Measurements from ENCODE around the gene OSBPL2. TPM values are rescaled to one million over a fixed set of nuclear protein-coding genes. Genes with fewer than 3 reads are reported as not detected.

Gene OSBPL2
- total RNA-seq, 2 donors from 2014 or later, result 46.7 to 50.3 TPM

GRCh38 chr20:62267543-62267942 is 29.2 kb downstream of the OSBPL2 start:
- no peak overlapping the region for H3K27ac Mint-ChIP-seq
- Histone ChIP-seq H3K27me3 (ENCODE audit: control insufficient read depth, insufficient read depth, low read length, poor library complexity, severe bottlenecking) (no peaks in the 10 kb centered on the region), H3K9me3 (ENCODE audit: control insufficient read depth, low read length) (peaks cover 24% of the 10 kb centered on the region), H3K36me3 (ENCODE audit: control insufficient read depth, insufficient read depth, low read length) (peaks cover 56% of the 10 kb centered on the region), H3K4me3 (ENCODE audit: low read length) (no peak overlapping the region), H3K9ac (ENCODE audit: extremely low read depth, low read length, poor library complexity, severe bottlenecking) (no peak overlapping the region), H3K27ac (ENCODE audit: low read depth, low read length) (no peak overlapping the region), H3K4me1 (ENCODE audit: control insufficient read depth, insufficient read depth, low read length) (no peaks in the 10 kb centered on the region)
- peaks cover 61% of the 10 kb centered on the region for H3K36me3 Mint-ChIP-seq (ENCODE audit: low read depth)
- no peak overlapping the region for H3K4me3 Mint-ChIP-seq
- DNase-seq, result no peak
- 95 to 97% methylated on average over 5 to 8 of the region's 10 CpGs for WGBS, 2 experiments (ENCODE audit: insufficient coverage in 1 of 2, insufficient read length in 1 of 2)
- TF ChIP-seq, protein P1, sequence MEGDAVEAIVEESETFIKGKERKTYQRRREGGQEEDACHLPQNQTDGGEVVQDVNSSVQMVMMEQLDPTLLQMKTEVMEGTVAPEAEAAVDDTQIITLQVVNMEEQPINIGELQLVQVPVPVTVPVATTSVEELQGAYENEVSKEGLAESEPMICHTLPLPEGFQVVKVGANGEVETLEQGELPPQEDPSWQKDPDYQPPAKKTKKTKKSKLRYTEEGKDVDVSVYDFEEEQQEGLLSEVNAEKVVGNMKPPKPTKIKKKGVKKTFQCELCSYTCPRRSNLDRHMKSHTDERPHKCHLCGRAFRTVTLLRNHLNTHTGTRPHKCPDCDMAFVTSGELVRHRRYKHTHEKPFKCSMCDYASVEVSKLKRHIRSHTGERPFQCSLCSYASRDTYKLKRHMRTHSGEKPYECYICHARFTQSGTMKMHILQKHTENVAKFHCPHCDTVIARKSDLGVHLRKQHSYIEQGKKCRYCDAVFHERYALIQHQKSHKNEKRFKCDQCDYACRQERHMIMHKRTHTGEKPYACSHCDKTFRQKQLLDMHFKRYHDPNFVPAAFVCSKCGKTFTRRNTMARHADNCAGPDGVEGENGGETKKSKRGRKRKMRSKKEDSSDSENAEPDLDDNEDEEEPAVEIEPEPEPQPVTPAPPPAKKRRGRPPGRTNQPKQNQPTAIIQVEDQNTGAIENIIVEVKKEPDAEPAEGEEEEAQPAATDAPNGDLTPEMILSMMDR (conservative IDR thresholded peaks at IDR 0.05), result no peak
- H3K27me3 Mint-ChIP-seq (ENCODE audit: insufficient read depth), result no peaks in the 10 kb centered on the region
- H3K9me3 Mint-ChIP-seq, result peaks cover 22% of the 10 kb centered on the region
- H3K4me1 Mint-ChIP-seq, result no peaks in the 10 kb centered on the region

DNA sequence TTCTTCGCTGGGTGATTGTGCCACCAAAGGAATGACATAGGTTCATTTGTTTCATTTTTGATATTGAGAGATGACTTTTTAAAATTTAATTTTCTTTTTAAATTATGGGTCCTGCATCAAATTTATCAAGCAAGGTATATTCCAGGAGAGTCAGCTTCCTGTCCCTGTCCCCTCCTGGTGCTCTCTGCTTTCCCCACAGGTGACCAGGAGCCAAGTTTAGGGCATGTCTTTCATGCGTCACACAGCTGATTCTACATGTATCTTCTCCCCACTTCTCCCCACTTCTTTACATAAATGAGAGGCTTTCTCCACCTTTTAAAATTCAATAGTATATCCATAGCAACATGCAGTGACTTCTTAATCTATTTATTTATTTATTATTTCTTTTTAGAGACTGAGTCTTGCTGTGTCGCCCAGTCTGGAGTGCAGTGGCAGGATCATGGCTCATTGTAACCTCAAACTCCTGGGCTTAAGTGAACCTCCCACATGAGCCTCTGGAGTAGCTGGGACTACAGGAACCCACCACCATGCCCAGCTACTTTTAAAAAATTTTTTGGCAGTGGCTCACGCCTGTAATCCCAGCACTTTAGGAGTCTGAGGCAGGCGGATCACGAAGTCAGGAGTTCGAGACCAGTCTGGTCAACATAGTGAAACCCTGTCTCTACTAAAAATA is 30.0 kb downstream of the OSBPL2 start:
- peaks cover 24% of the 10 kb centered on the region for H3K9me3 ChIP-seq (ENCODE audit: control insufficient read depth, low read length)
- no peak overlapping the region for H3K9ac ChIP-seq (ENCODE audit: extremely low read depth, low read length, poor library complexity, severe bottlenecking)
- Mint-ChIP-seq H3K4me1 (no peaks in the 10 kb centered on the region), H3K36me3 (ENCODE audit: low read depth) (peaks cover 62% of the 10 kb centered on the region), H3K9me3 (peaks cover 22% of the 10 kb centered on the region), H3K27me3 (ENCODE audit: insufficient read depth) (no peaks in the 10 kb centered on the region), H3K4me3 (no peak overlapping the region), H3K27ac (no peak overlapping the region)
- no peaks in the 10 kb centered on the region for H3K4me1 ChIP-seq (ENCODE audit: control insufficient read depth, insufficient read depth, low read length)
- H3K36me3 ChIP-seq (ENCODE audit: control insufficient read depth, insufficient read depth, low read length), result peaks cover 57% of the 10 kb centered on the region
- TF ChIP-seq, protein P1 (conservative IDR thresholded peaks at IDR 0.05), result no peak
- no peak overlapping the region for H3K27ac ChIP-seq (ENCODE audit: low read depth, low read length)
- whole genome bisulfite sequencing, 2 experiments (ENCODE audit: insufficient coverage in 1 of 2, insufficient read length in 1 of 2), result 82 to 96% methylated on average over 4 to 7 of the region's 7 CpGs
- H3K27me3 ChIP-seq (ENCODE audit: control insufficient read depth, insufficient read depth, low read length, poor library complexity, severe bottlenecking), result no peaks in the 10 kb centered on the region
- no peak overlapping the region for H3K4me3 ChIP-seq (ENCODE audit: low read length)
- DNase-seq, result no peak

DNA sequence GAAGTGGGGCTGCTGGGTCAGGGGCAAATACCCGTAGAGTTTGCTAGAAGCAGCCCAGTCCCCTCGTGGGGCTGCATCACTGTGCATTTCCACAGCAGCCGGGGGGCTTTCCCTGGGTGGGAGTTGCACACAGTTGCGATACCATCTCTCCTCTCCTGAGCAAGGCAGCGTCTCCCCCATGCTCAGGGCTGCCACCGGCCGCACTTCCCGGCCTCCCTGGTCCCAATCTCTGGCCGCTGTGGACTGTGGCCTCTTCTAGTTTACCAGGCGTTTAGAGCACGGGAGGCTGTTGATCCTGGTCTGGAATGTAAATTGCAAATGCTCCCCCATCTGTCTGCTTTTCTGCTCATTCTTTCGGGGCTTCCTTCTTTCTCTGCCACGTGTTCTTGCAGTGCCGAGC is 31.1 kb downstream of the OSBPL2 start:
- 90 to 91% methylated on average over 14 of the region's 14 CpGs for WGBS, 2 experiments (ENCODE audit: insufficient coverage in 1 of 2, insufficient read length in 1 of 2)
- Histone ChIP-seq H3K4me3 (ENCODE audit: low read length) (no peak overlapping the region), H3K27me3 (ENCODE audit: control insufficient read depth, insufficient read depth, low read length, poor library complexity, severe bottlenecking) (no peaks in the 10 kb centered on the region), H3K9me3 (ENCODE audit: control insufficient read depth, low read length) (peaks cover 21% of the 10 kb centered on the region), H3K27ac (ENCODE audit: low read depth, low read length) (no peak overlapping the region), H3K36me3 (ENCODE audit: control insufficient read depth, insufficient read depth, low read length) (peaks cover 54% of the 10 kb centered on the region), H3K9ac (ENCODE audit: extremely low read depth, low read length, poor library complexity, severe bottlenecking) (no peak overlapping the region), H3K4me1 (ENCODE audit: control insufficient read depth, insufficient read depth, low read length) (no peaks in the 10 kb centered on the region)
- peaks cover 20% of the 10 kb centered on the region for H3K9me3 Mint-ChIP-seq
- H3K27ac Mint-ChIP-seq, result no peak overlapping the region
- DNase-seq, result no peak
- no peaks in the 10 kb centered on the region for H3K27me3 Mint-ChIP-seq (ENCODE audit: insufficient read depth)
- TF ChIP-seq, protein P1 (conservative IDR thresholded peaks at IDR 0.05), result no peak
- peaks cover 62% of the 10 kb centered on the region for H3K36me3 Mint-ChIP-seq (ENCODE audit: low read depth)
- no peaks in the 10 kb centered on the region for H3K4me1 Mint-ChIP-seq
- H3K4me3 Mint-ChIP-seq, result no peak overlapping the region
